Suprapubic skin (tissue), 3 donors: Measurements from ENCODE around the gene IL6ST.
"Not testable (repeated sequence)": the region's sequence is repeated elsewhere in the genome, so short reads cannot be mapped to it uniquely, and the experiment has no call there.

Experiments
- POLR2AphosphoS5 ChIP-seq, 3 donors: sonication (generic); formaldehyde crosslinking; IDR thresholded peaks; one replicate each; pipeline ENCODE4 v1.6.1; 2017; ENCODE audit warnings: antibody characterized with exemption in 3 of 3
- TF ChIP-seq, protein P1 (sequence below), 2 donors: fragments of 200-600 bp in 1 of 2; fragments of 450-650 bp in 1 of 2; sonication (generic) in 1 of 2; IDR thresholded peaks; one replicate each; pipeline ENCODE4 v1.5.1; 2016 to 2019; ENCODE audit warnings: antibody characterized with exemption in 2 of 2, mild to moderate bottlenecking in 1 of 2, moderate library complexity in 1 of 2

GRCh38 chr5:56013939-56014338 lies 19.2 kb upstream of the IL6ST start:
- TF ChIP-seq, protein P1, sequence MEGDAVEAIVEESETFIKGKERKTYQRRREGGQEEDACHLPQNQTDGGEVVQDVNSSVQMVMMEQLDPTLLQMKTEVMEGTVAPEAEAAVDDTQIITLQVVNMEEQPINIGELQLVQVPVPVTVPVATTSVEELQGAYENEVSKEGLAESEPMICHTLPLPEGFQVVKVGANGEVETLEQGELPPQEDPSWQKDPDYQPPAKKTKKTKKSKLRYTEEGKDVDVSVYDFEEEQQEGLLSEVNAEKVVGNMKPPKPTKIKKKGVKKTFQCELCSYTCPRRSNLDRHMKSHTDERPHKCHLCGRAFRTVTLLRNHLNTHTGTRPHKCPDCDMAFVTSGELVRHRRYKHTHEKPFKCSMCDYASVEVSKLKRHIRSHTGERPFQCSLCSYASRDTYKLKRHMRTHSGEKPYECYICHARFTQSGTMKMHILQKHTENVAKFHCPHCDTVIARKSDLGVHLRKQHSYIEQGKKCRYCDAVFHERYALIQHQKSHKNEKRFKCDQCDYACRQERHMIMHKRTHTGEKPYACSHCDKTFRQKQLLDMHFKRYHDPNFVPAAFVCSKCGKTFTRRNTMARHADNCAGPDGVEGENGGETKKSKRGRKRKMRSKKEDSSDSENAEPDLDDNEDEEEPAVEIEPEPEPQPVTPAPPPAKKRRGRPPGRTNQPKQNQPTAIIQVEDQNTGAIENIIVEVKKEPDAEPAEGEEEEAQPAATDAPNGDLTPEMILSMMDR (IDR thresholded peaks at IDR 0.05) = not testable (repeated sequence)
- TF ChIP-seq POLR2AphosphoS5 (IDR thresholded peaks at IDR 0.05) = not testable (repeated sequence)
